Right renal pelvis (tissue), 4 donors: ENCODE data around the gene MTERF4. TPM values are rescaled to one million over a fixed set of nuclear protein-coding genes. Genes with fewer than 3 reads are reported as not detected.

ENCODE experiments used
- DNase-seq, 4 donors: peaks; one replicate each; pipeline ENCODE4 v3.0.0-alpha.2; 2013; ENCODE audit warnings: low read depth in 4 of 4, low spot score in 3 of 4, missing footprints in 1 of 4
- polyA plus RNA-seq, 4 donors: library from polyadenylated mRNA; unstranded; fragments of 120-200 nt; gene quantifications; one replicate each; pipeline ENCODE4 v1.2.1, GENCODE V29; 2013; ENCODE audit not compliant: insufficient read length in 4 of 4

Gene MTERF4
- polyA plus RNA-seq, 4 donors: 54.9 to 68.0 (median 63.4) TPM

- DNase-seq: no peak
These were observed 50.3 kb downstream of the MTERF4 start for GRCh38 chr2:241051578-241052487.

- DNase-seq: no peak
These were observed 51.2 kb downstream of the MTERF4 start for GRCh38 chr2:241050624-241051577.

DNA sequence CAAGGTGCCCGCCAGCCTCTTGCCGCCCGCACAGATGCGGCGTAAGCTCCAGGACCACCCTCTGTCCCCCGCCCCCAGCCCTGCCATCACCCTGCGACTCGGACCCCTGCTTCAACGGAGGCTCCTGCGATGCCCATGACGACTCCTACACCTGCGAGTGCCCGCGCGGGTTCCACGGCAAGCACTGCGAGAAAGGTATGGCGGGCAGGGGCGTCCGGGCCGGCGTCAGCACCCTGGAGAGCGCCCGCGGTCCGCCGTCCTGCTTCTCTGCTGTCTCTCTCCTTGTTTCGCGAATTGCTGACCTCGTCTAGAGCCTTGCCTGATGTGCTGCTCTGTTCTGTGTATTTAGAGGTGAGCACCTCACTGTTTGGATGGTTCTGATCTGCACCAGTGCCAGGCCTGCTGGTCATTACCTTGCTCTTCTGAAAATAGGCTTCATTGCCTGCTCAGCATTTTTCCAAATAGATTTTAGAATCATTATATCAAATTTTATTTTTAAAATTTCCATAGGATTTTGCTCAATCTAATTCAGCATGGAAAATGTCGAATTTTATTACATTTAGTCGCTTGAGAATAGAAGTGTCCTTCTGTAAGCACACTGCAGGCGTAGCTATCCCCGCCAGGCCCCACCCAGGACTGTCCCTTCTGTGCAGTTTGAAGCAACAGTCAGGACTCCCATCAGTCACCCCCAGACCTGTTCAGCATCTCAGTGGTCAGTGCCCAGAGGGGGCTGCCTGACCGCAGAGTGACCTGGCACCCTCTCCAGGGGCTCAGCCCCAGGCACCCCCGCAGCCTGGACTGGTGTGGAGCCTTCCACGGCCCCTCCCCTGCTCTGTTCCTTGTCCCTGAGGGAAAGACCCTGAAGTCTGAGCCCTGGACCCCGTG lies 52.1 kb downstream of the MTERF4 start:
- DNase-seq: no peak

DNA sequence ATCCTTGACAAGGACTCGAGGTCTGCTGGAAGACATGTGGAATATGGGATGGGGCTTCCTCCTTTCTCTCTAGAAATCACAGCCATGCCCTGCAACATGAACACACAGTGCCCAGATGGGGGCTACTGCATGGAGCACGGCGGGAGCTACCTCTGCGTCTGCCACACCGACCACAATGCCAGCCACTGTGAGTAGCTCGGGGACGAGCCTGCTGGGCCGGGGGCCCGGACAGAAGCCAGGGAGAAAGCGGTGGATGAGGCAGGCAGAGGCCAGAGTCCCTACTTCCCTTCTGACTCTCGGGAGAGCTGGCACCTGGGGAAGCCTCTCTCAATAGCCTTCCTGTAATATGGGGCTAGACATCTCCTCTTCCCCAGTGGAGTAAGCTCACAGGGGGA lies 53.1 kb downstream of the MTERF4 start:
- no peak for DNase-seq

GRCh38 chr2:241048149-241048948 lies 53.7 kb downstream of the MTERF4 start:
- no peak for DNase-seq

GRCh38 chr2:241047253-241048010 lies 54.7 kb downstream of the MTERF4 start:
- no peak for DNase-seq

Other genes with a start within 250 kb of the MTERF4 start
- under 1 TPM in 3 of 4 donors, not detected in 1; 0.10 to 0.21 (median 0.16) TPM for gene AGXT, start 233.5 kb downstream of the MTERF4 start, polyA plus RNA-seq
- 1 to 10 TPM; 1.4 to 2.9 (median 2.1) TPM for gene MAB21L4, start 206.1 kb downstream of the MTERF4 start, polyA plus RNA-seq
- gene CROCC2, start 196.0 kb downstream of the MTERF4 start, polyA plus RNA-seq: under 1 TPM in 3 of 4 donors, not detected in 1; 0.03 to 0.13 (median 0.05) TPM
- 1 to 10 TPM; 7.9 to 9.2 (median 8.7) TPM for gene SNED1, start 103.7 kb downstream of the MTERF4 start, polyA plus RNA-seq
- 10 to 100 TPM; 14.9 to 19.8 (median 15.7) TPM for gene PASK, start 47.2 kb upstream of the MTERF4 start, polyA plus RNA-seq
- 10 to 100 TPM; 80.5 to 85.9 (median 85.0) TPM for gene PPP1R7, start 48.2 kb upstream of the MTERF4 start, polyA plus RNA-seq
- 1 to 10 TPM; 1.1 to 2.6 (median 2.0) TPM for gene ANO7, start 86.4 kb upstream of the MTERF4 start, polyA plus RNA-seq
- 100 to 1,000 TPM; 311 to 400 (median 321) TPM for gene HDLBP, start 213.4 kb upstream of the MTERF4 start, polyA plus RNA-seq
- gene SEPTIN2, start 213.6 kb upstream of the MTERF4 start, polyA plus RNA-seq: 100 to 1,000 TPM; 539 to 647 (median 628) TPM